Keratinocyte (primary cell): ENCODE data around the gene RFX7. TPM values are rescaled to one million over a fixed set of nuclear protein-coding genes. Genes with fewer than 3 reads are reported as not detected.

Source experiments
- DNase-seq: peaks from one replicate; pipeline ENCODE4 v3.0.0-alpha.2; 2011; ENCODE audit warnings: low read depth, missing footprints, low spot score
- FAIRE-seq: peaks from 2 replicates; lab custom pipeline; 2011; peaks lifted over from hg19 to GRCh38; lab: Jason Lieb, UNC
- H2AFZ ChIP-seq: 2 replicates; pipeline ENCODE4 v1.6.0; 2012; ENCODE audit warnings: low read length, control low read depth, inconsistent platforms; ENCODE audit not compliant: control insufficient read depth
- H3K27ac ChIP-seq: 2 replicates; pipeline ENCODE4 v1.5.1; 2011; ENCODE audit warnings: low read length; ENCODE audit not compliant: control insufficient read depth, insufficient read depth
- H3K27me3 ChIP-seq: 3 replicates; pipeline ENCODE4 v1.6.0; 2011; ENCODE audit warnings: low read length; ENCODE audit not compliant: control insufficient read depth, insufficient read depth; ENCODE audit errors: extremely low read depth
- H3K36me3 ChIP-seq, 2 experiments: 2 replicates in 1 of 2; 3 replicates in 1 of 2; pipeline ENCODE4 v1.5.1; 2011; ENCODE audit warnings: low read length in 2 of 2, mild to moderate bottlenecking in 1 of 2; ENCODE audit not compliant: control insufficient read depth in 2 of 2, insufficient read depth in 2 of 2; ENCODE audit errors: extremely low read depth in 1 of 2
- H3K4me1 ChIP-seq: 3 replicates; pipeline ENCODE4 v1.5.1; 2011; ENCODE audit warnings: low read length; ENCODE audit not compliant: control insufficient read depth, insufficient read depth; ENCODE audit errors: extremely low read depth
- H3K4me2 ChIP-seq: 3 replicates; pipeline ENCODE4 v1.6.0; 2011; ENCODE audit warnings: low read depth, low read length; ENCODE audit not compliant: control insufficient read depth, insufficient read depth; ENCODE audit errors: extremely low read depth
- H3K4me3 ChIP-seq, 3 experiments: fragments of 200-600 bp in 1 of 3; sonication (generic) in 1 of 3; 2 replicates in 2 of 3; 3 replicates in 1 of 3; pipeline ENCODE4 v1.5.1; 2011 to 2016; ENCODE audit warnings: low read length in 3 of 3, mild to moderate bottlenecking in 3 of 3, control low read depth in 2 of 3, inconsistent platforms in 1 of 3, low read depth in 1 of 3, mixed read lengths in 1 of 3, mixed run types in 1 of 3, moderate library complexity in 1 of 3; ENCODE audit not compliant: control insufficient read depth in 2 of 3, insufficient read depth in 2 of 3; ENCODE audit errors: extremely low read depth in 1 of 3
- H3K79me2 ChIP-seq: 2 replicates; pipeline ENCODE4 v1.6.0; 2012; ENCODE audit warnings: low read length; ENCODE audit not compliant: control insufficient read depth, insufficient read depth
- H3K9ac ChIP-seq: 3 replicates; pipeline ENCODE4 v1.6.0; 2011; ENCODE audit warnings: low read length; ENCODE audit not compliant: control insufficient read depth, insufficient read depth; ENCODE audit errors: extremely low read depth
- H3K9me1 ChIP-seq: 3 replicates; pipeline ENCODE4 v1.6.0; 2011; ENCODE audit warnings: low read length; ENCODE audit not compliant: control insufficient read depth, insufficient read depth; ENCODE audit errors: extremely low read depth
- H3K9me3 ChIP-seq: 2 replicates; pipeline ENCODE4 v1.5.1; 2012; ENCODE audit warnings: low read depth, low read length; ENCODE audit not compliant: control insufficient read depth
- H4K20me1 ChIP-seq: 3 replicates; pipeline ENCODE4 v1.6.0; 2011; ENCODE audit warnings: low read length; ENCODE audit not compliant: control insufficient read depth, insufficient read depth; ENCODE audit errors: extremely low read depth
- CTCF ChIP-seq, 3 experiments: IDR thresholded peaks in 1 of 3; conservative IDR thresholded peaks in 1 of 3; optimal IDR thresholded peaks in 1 of 3; 2 replicates in 2 of 3; 3 replicates in 1 of 3; pipeline versions ENCODE3 to v1.5.1; 2011; ENCODE audit warnings: low read length in 3 of 3, mild to moderate bottlenecking in 3 of 3, moderate library complexity in 2 of 3, control low read depth in 1 of 3, inconsistent platforms in 1 of 3; ENCODE audit not compliant: insufficient read depth in 2 of 3; ENCODE audit errors: extremely low read depth in 1 of 3
- EZH2 ChIP-seq: IDR thresholded peaks from one replicate; pipeline ENCODE4 v1.6.1; 2012; ENCODE audit warnings: inconsistent platforms, mild to moderate bottlenecking, low read length, moderate library complexity
- dilution Hi-C: fragments of 300-500 bp; cut with MboI; formaldehyde crosslinking; loops from one replicate; pipeline ENCODE4 v1.7.0; 2020; ENCODE audit warnings: low sequenced_read_pairs; ENCODE audit not compliant: extremely low pct_ligation_motif_present
- polyA plus RNA-seq, 5 experiments: library from polyadenylated mRNA; depleted of rRNA in 3 of 5; stranded (reverse) in 3 of 5; stranded (forward) in 1 of 5; unstranded in 1 of 5; fragments of >200 nt; gene quantifications; 1 replicate in 1 of 5; 2 replicates in 3 of 5; 3 replicates in 1 of 5; pipeline versions ENCODE4 v1.2.1 to v1.2.3, GENCODE V29; 2011 to 2012; ENCODE audit warnings: missing spikeins in 2 of 5, low read depth in 1 of 5, low replicate concordance in 1 of 5

The RFX7 gene
- polyA plus RNA-seq, 1 donor (not counting 4 experiments of a cell fraction or from before 2014, with no cell fraction given): 16.3 TPM

GRCh38 chr15:56146756-56147155 lies 96.9 kb downstream of the RFX7 start:
- Histone ChIP-seq H3K9ac (no peak overlapping the region), H3K27me3 (no peaks in the 10 kb centered on the region), H3K27ac (no peak overlapping the region), H3K9me3 (no peaks in the 10 kb centered on the region), H3K36me3 (peaks cover 0 to 4% of the 10 kb centered on the region in 2 experiments), H3K9me1 (no peaks in the 10 kb centered on the region), H3K4me1 (peaks cover 5% of the 10 kb centered on the region), H3K4me2 (no peak overlapping the region), H3K79me2 (peaks cover 60% of the 10 kb centered on the region), H2AFZ (no peak overlapping the region), H3K4me3 (no peak overlapping the region), H4K20me1 (no peaks in the 10 kb centered on the region)
- FAIRE-seq (no peak), DNase-seq (no peak)
- TF ChIP-seq EZH2 (no peak), CTCF (optimal IDR thresholded peaks at IDR 0.05 in 1 of 3, IDR thresholded peaks at IDR 0.05 in 1 of 3, conservative IDR thresholded peaks at IDR 0.05 in 1 of 3; ENCODE audit: extremely low read depth in 1 of 3, insufficient read depth in 2 of 3, low read length in 3 of 3) (no peak)
- dilution Hi-C loops: no loop called here

- peaks cover 2% of the 10 kb centered on the region for H3K79me2 ChIP-seq
- no peaks in the 10 kb centered on the region for H3K27me3 ChIP-seq
- no peaks in the 10 kb centered on the region for H4K20me1 ChIP-seq
- no peak overlapping the region for H2AFZ ChIP-seq
- DNase-seq (no peak), FAIRE-seq (no peak)
- H3K9me1 ChIP-seq: no peaks in the 10 kb centered on the region
- dilution Hi-C loops: no loop called here
- H3K4me3 ChIP-seq: no peak overlapping the region
- H3K4me1 ChIP-seq: no peaks in the 10 kb centered on the region
- H3K36me3 ChIP-seq: peaks cover 7 to 8% of the 10 kb centered on the region in 2 experiments
- H3K9me3 ChIP-seq: no peaks in the 10 kb centered on the region
- H3K9ac ChIP-seq: no peak overlapping the region
- TF ChIP-seq CTCF (optimal IDR thresholded peaks at IDR 0.05 in 1 of 3, IDR thresholded peaks at IDR 0.05 in 1 of 3, conservative IDR thresholded peaks at IDR 0.05 in 1 of 3; ENCODE audit: extremely low read depth in 1 of 3, insufficient read depth in 2 of 3, low read length in 3 of 3) (no peak), EZH2 (no peak)
- no peak overlapping the region for H3K27ac ChIP-seq
- H3K4me2 ChIP-seq: no peak overlapping the region
These were observed 115.6 kb downstream of the RFX7 start for GRCh38 chr15:56128081-56128480.
